Measurements from ENCODE around the gene SLC45A3.

The SLC45A3 gene

DNA sequence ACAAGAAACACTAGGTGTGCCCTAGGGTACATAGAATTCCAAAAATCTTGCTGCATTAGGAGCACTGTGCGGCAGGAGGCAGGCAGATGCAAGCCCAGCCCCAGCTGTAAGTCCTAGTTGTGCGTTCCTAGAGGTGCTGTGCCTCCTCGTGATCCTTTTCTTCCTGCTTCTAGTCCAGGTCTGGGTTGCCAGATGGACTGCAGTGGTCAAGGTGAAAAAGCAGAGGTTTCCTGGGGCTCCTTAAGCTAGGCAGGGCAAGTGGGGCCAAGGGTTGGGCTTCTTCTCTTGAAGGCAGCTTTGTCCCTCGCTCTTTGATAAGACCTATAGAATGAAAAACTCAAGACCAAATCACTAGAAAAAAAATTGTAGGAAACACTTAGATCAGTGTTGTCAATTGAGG is 21.6 kb upstream of the SLC45A3 start:
- Histone ChIP-seq H3K4me3 (no peak overlapping the region), H3K27ac (no peak overlapping the region)

DNA sequence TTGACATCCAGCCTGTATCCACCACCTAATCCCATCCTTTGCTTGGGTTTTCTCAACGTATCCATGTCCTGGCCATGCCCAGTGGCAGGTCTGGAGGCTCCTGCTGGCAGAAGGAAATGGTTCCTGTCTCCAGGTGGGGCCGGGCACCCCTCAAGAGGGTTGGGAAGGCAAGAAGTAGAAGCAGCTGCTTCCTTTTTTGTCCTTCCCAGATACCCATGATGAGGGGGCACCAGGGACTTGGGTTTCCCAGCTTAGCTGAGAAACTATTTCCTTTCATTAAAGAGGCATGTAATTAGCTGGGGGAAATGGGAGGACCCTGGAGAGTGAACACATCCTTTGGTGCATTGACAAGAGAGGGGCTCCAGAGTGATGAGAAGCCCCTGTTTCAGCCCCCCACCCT is 21.1 kb upstream of the SLC45A3 start:
- peak overlapping the region in 1 of 21 experiments; percentile 35 for H3K27ac ChIP-seq
- H3K4me3 ChIP-seq, result no peak overlapping the region

DNA sequence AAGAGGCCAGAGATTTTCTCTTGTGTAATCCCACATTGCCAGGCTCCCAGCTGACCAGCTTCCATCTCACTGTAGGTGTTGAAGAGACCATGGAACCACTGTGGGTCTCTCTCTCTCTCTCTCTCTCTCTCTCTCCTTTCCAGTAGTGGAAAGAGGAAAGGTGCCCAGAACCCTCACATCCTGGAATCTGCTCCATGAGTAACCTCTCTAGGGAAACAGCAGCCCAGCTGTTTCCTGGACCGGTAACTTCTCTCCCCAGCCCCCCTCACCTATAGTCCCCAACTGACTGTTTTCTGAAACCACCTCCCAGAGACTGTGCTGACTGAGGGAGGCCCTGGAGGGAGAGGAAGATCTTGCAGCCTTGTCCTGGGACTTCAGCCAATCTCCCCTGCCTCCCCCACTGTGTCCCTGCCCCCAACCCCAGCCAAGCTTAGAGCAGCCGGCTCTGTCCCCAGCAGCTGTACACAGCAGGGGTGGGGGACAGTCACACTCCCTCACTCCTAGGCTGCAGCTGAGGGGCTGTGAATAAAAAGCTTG is 20.6 kb upstream of the SLC45A3 start:
- peak overlapping the region in 1 of 21 experiments; percentile 35 for H3K27ac ChIP-seq
- H3K4me3 ChIP-seq, result no peak overlapping the region

DNA sequence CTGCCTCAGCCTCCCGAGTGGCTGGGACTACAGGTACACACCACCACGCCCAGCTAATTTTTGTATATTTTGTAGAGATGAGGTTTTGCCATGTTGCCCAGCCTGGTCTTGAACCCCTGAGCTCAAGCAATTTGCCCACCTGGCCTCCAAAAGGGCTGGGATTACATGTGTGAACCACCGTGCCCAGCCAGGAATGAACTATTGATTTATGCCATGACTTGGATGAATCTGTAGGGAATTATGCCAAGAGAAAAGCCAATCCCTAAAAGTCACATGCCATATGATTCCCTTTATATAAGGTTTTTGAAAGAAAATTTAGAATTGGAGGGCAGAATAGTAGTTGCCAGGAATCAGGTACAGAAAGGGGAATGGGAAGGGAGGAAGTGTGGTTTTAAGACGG is 19.1 kb upstream of the SLC45A3 start:
- Histone ChIP-seq H3K27ac (no peak overlapping the region), H3K4me3 (no peak overlapping the region)

DNA sequence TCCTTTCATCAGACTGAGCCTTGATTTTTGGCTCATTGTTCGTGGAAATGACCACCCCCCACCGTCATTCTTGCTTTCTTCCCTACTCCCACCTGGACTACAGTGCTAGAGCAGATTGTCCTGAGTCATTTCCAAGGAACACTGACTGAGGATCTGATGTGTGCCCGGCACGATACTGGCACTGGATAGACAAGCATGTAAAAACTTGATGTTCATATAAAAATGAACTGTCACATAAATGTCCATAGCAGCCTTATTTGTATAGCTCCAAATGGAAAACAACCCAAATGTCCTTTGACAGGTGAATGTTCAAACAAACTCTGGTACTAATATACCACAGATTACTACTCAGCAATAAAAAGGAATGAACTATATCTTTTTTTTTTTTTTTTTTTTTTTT is 18.6 kb upstream of the SLC45A3 start:
- Histone ChIP-seq H3K27ac (no peak overlapping the region), H3K4me3 (no peak overlapping the region)

DNA sequence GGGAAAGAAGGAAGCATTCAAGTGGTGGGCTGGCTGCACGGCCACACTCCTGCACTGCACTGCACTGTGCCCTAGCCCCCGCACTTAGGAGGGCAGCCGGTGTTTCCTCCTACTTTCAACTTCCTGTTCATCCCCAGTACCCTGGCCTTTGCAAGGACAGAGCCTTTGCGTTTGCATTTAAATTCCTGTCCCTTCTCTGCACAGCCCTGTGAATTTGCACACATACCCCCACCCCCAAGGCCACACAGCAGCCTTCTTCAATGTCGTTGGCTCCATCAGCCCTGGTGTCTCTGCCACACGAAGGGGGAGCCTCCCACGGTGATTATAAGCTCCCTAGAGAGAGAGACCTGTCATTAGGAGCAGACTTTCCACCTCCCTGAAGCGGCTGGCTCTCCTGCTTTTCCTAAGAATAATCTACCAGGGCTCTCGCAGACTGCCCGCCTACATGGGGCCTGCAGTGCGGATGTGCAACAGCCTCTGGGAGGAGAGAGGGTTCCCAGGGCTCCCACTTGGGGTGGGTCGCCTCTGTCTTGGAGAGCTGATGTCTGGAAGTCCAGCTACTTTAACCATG is 13.2 kb upstream of the SLC45A3 start:
- H3K4me3 ChIP-seq, result no peak overlapping the region
- no peak overlapping the region for H3K27ac ChIP-seq

DNA sequence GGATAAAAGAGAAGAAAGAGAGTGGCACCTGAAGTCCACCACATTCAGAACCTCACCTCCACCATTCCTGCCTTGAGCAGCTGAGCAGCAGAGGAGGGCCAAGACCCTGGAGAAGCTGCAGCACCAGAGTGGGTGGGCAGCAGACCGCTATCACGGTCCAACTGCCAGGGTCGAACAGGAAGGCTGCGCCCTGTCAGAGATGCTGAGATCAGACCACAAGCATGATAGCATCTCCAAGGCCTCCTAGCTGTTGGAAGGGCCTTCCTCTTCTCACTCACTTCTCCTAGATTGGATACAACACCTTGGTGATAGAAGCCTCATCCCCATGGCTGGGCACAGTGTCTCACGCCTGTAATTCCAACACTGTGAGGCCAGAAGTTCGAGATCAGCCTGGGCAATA is 12.1 kb upstream of the SLC45A3 start:
- H3K27ac ChIP-seq, result no peak overlapping the region
- H3K4me3 ChIP-seq, result no peak overlapping the region

DNA sequence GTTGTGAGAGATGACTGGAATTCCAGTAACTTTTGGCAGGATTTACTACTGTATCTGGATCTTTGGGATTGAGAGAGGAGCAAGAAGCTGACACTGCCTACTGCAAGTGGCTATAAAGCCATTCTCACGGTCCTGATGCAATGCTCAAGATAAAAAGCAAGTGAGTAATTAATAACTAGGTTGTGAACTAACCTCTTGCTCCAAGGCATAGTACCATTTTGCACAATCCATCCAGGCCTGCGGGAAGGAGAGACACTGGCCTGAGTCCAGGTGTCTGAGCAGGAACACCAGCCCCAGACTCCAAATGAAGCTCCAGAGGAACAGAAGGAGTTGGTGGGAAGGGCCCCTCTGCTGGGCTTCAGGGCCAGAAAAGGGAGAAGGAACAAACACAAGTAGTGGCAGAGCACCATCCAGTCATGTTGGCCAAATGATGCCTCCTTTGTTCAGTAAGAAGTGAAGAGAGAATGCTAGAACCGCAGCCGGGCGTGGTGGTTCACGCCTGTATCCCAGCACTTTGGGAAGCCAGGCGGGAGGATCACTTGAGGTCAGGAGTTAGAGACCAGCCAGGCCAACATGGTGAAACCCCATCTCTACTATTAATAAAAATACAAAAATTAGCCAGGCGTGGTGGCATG is 9.9 kb upstream of the SLC45A3 start:
- Histone ChIP-seq H3K4me3 (no peak overlapping the region), H3K27ac (no peak overlapping the region)

DNA sequence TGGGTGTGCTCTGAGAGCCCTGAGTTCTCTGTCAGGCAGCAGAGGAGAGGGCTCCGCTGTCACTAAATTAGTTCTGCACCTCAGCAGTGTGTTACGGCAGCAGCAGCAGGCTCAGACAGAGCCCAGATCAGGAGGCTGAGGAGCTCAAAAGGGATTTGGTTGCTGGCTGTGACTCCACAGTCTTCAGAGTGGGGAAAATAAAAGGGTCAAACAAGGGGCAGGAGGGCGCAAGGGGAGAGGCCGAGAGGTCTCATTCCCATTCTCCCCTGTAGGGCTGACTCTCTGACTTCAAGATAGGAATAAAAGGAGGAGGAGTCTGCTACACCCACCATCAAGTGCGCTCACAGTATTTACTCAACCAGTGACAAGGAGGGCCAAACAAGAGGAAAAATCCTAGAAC is 9.2 kb upstream of the SLC45A3 start:
- Histone ChIP-seq H3K27ac (no peak overlapping the region), H3K4me3 (no peak overlapping the region)

DNA sequence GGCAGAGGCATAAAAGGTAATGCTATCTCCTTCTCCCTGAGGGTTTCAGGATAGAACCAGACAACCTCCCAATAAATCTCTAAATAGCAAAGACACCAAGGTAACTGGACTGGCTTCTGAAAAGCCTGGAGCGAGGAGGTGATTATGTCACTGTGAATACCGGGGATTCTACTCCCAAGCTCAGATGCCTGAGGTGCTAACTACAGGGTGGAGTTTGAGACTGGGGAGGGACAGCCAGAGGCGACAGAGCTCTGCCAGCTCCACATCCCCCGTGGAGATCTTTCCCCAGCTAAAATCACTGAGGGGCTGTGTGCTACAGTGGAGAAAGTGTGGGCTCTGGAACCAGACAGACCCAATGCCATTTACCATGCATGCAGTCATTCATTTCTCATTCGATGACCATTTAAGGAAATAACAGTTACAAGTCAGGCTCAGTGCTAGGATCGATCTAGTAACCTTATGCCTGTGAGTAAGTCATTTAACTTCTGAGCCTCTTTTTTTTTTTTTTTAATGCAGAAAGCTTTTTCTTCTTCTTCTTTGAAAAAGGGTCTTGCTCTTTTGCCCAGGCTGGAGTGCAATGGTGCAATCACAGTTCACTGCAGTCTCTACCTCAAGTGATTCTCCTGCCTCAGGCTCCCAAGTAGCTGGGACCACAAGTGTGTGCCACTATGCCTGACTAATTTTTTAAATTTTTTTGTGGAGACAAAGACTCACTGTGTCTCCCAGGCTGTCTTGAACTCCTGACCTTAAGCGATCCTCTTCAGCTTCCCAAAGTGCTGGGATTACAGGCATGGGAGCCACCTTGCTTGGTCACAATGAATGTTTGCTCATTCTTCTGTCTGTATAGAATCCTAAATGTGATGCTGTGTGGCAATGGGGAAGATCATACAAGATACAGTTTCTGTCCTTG is 8.1 kb upstream of the SLC45A3 start:
- Histone ChIP-seq H3K4me3 (no peak overlapping the region), H3K27ac (no peak overlapping the region)

DNA sequence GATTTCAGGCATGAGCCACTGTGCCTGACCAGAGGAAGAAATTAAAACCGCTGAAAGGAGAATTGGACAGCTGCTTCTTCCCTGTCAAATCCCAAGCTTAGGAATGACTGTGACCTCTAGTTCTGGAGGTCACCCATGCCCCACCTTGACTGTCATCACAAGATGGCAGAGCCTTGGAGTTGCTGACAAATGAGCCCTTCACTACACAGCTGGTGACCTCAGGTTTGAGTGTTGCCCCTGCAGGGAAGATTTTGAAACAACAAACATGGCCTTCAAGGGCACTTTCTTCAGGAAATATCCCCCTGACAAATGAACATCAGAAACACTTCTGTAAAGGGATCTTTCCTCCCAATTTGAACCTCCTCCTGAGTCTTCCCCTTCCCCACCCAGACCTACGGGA is 6.9 kb upstream of the SLC45A3 start:
- H3K27ac ChIP-seq, result no peak overlapping the region
- no peak overlapping the region for H3K4me3 ChIP-seq

DNA sequence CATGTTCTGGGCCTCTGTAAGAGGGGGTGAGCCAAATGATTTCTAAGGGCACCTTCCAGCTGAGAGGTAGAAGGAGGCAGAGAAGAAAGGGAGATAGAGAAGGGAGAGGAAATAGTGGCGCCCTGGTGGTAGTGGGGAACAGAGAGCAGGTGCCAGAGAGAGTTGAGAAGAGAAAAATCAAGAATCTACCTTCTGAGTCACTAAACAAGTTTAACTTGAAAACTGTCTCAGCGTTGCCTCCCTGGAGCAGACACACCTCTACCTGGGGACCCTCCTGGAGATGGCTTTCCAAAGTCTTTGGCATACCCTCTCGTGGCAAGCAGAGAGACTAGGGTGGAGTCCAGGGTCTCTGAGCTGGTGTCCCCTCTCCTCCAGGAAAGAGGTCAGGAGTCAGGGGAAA is 1.1 kb upstream of the SLC45A3 start:
- H3K4me3 ChIP-seq, result no peak overlapping the region
- no peak overlapping the region for H3K27ac ChIP-seq

DNA sequence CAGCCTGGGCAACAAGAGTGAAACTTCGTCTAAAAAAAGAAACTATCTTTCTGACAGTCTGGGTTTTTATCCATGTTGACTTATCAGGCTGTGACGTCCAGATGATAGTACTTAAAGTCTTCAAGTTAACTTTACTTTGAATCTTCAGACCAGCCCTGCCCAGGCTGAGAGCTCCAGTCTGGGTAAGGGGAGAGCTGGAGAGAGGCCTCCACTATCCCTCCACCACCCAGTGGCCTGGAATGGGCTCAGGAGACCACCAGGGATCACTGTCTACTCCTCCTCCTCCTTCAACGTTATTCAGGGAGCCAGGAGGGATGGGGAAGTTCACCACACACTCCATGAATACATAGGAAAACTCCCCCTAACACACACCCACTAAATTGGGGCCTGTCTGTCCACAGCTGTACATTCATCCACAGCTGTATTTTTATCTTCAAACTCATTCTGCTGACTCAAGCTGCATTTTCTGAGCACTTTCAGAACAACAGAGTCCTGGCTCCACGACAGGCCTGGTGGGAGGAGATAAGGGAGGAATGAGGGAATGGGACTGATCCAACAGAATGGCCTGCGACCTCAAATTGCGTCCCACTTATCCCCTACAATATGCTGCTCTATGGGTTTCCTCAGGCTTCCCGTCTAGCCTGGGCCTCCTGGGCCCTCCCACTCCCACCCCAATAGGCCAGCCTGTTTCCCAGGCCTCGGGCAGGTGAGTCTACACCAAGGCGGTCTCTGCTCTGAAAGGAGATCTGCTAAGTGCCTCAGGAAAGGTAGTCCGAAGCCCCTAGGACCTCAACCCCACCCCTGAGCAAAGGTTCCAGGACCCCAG is 1.8 kb downstream of the SLC45A3 start:
- peak overlapping the region in 1 of 7 experiments; percentile 71 for H3K4me3 ChIP-seq

DNA sequence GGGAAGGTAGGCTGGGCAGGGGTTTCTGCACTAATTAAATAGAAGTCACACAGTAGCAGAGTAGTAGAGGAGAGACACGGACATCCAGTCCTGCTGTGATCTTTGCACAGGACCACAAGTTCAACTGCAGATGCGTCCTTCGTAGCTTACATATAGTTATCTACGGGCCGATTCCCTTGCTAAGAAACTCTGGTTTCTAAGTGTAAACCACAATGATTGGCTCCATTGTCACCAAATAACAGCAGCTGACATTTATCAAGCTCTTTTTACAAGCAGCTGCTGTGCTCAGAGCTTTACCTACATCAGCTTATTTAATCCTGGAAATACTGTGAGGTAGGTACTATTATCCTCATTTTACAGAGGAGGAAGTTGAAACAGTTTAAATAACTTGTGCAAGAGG is 3.1 kb downstream of the SLC45A3 start:
- Histone ChIP-seq H3K27ac (no peak overlapping the region), H3K4me3 (no peak overlapping the region)

More for the DNA sequence above, 1.8 kb downstream of the SLC45A3 start:
- H3K27ac ChIP-seq, result peak overlapping the region in 4 of 21 experiments; percentile 11 to 64 (median 64)

DNA sequence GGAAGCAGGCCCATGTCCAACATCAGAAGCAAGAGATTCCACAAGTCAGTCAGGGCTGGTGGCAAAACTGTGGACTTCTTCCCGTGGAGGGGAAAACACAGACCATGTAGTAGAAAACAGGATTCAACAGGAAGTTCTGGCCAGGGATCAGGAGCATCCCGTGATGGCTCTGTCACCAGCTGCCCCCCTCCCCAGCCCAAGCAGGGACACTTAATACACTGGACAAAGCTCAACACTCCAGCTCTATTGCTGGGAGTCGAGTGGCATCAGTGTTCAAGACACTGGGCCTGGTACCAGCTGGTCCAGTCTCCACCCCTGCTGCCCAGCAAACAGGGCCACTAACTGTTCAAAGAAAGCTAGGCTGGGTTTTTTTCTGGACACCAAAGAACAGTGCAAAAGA is 3.7 kb downstream of the SLC45A3 start:
- no peak overlapping the region for H3K27ac ChIP-seq
- H3K4me3 ChIP-seq, result no peak overlapping the region

DNA sequence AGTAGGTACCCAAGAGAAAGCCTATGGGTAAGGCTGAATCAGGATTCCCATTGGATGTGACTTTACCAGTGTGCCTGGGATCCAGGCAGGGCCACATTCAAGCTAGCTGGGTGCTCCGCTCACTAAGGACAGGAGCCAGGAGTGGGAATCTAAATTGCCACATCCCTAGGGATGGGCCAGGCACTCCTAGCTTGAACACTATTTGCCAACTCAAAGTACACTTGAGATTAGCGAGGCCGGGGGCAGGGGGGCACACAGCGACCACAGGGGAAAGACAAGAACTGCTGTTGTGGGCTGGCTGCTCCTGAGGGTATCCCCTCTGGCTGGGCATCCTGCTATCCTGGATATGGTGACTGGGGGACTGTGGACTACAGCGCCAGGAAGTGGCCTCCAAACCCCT is 4.3 kb downstream of the SLC45A3 start:
- no peak overlapping the region for H3K27ac ChIP-seq
- H3K4me3 ChIP-seq, result no peak overlapping the region

DNA sequence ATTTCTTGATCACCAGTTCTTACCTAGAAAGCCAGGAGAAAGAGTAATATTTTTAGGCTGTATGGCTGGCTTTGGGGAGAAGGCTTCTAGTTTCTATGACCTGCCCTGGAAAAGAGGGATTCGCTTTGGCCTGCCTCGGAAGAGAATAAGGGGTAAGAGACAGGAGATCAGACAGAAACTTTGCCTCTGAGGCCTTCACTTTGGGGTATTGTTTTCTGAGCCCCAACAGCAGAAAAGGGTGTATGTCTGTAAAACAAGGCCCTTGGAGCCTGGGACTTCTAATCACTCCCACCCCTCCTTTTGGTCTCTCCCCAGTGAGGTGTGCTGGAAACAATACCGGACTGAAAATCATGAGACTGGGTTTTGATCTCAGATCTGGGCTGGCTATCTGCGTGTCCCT is 5.1 kb downstream of the SLC45A3 start:
- Histone ChIP-seq H3K4me3 (no peak overlapping the region), H3K27ac (no peak overlapping the region)

DNA sequence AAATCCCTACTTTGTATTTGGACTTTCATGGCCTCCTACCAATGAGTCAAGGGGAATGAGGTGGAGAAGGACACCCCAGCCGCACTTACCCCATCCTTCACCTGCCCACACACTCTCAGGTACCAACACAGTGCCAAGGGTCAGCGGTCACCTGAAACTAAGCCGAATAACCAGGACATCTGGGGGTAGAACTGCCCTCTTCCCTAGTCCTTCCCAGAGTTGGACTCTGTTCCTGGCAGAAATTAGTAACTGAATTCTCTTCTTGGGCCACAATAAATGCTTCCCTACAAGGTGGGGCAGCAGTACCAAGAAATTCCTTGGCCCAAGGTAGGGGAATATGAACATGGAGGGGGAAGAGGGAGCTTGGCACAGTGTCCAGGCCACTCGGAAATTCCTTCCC is 7.3 kb downstream of the SLC45A3 start:
- H3K27ac ChIP-seq, result no peak overlapping the region
- H3K4me3 ChIP-seq, result no peak overlapping the region

DNA sequence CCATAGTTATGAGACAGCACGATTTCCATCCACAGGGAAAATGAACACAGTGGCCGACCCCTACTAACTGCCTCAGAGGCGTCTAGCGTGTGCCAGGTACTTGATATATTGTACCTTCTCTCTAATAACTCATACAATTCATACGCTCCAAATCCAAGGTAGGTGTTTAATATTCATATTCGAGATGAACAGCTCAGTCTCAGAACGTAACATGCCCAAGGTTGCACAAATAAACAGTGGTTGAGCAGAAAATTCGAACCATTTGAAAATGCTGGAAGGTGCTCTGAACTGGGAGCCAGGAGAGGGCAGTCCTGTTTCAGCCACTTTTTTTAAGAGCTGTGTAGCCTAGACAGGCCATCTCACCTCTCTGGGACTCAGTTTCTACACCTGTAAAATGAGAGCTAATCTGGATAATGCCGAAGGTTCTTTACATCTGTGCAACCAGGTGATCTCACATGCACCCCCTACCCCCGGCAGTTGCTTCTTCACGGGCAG is 7.9 kb downstream of the SLC45A3 start:
- Histone ChIP-seq H3K4me3 (no peak overlapping the region), H3K27ac (no peak overlapping the region)
